GM12892 (cell line): ENCODE data around the gene NDFIP2.

Experiments
- POLR2AphosphoS5 ChIP-seq: IDR thresholded peaks from 2 replicates; pipeline ENCODE4 v1.6.1; 2011; ENCODE audit warnings: low read depth, low read length, control low read depth
- TAF1 ChIP-seq: IDR thresholded peaks from 2 replicates; pipeline ENCODE4 v1.6.1; 2011; ENCODE audit warnings: low read depth, mild to moderate bottlenecking, control low read depth, low read length, borderline replicate concordance

- TF ChIP-seq TAF1: no peak
- no peak for TF ChIP-seq POLR2AphosphoS5
Observed at GRCh38 chr13:79490326-79490725, 9.4 kb downstream of the NDFIP2 start.
